WI38 (cell line): ENCODE data around the gene IWS1.
"Not testable (repeated sequence)": the region's sequence is repeated elsewhere in the genome, so short reads cannot be mapped to it uniquely, and the experiment has no call there.

ENCODE experiments used
- H3K4me3 ChIP-seq: 2 replicates; pipeline ENCODE4 v1.5.1; 2011; ENCODE audit warnings: low read depth, mild to moderate bottlenecking, control low read depth, low read length
- TF ChIP-seq, protein P1 (sequence below): IDR thresholded peaks from 2 replicates; pipeline ENCODE4 v1.5.1; 2012; ENCODE audit warnings: low read depth, mild to moderate bottlenecking, control low read depth, low read length

Gene IWS1

DNA sequence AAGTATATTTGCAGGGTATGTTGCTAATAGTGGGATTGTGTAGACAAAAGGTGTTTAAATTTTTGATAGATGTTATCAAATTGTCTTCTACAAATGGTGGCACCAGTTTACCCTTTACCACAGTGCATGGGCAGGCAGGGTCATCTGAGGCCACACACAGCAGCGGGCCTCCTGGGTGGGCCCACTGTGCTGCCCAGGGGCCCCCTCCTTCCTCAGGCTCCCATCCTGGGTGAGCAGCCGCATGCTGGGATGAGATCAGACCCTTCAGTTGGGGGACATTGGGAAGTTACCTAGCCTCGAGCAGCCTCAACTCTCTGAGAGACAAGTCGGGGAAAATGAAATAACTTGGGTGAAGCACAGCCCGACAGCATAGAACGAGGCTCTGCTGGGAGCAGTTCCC lies 18.9 kb upstream of the IWS1 start:
- TF ChIP-seq, protein P1, sequence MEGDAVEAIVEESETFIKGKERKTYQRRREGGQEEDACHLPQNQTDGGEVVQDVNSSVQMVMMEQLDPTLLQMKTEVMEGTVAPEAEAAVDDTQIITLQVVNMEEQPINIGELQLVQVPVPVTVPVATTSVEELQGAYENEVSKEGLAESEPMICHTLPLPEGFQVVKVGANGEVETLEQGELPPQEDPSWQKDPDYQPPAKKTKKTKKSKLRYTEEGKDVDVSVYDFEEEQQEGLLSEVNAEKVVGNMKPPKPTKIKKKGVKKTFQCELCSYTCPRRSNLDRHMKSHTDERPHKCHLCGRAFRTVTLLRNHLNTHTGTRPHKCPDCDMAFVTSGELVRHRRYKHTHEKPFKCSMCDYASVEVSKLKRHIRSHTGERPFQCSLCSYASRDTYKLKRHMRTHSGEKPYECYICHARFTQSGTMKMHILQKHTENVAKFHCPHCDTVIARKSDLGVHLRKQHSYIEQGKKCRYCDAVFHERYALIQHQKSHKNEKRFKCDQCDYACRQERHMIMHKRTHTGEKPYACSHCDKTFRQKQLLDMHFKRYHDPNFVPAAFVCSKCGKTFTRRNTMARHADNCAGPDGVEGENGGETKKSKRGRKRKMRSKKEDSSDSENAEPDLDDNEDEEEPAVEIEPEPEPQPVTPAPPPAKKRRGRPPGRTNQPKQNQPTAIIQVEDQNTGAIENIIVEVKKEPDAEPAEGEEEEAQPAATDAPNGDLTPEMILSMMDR: no peak
- H3K4me3 ChIP-seq: no peak overlapping the region

DNA sequence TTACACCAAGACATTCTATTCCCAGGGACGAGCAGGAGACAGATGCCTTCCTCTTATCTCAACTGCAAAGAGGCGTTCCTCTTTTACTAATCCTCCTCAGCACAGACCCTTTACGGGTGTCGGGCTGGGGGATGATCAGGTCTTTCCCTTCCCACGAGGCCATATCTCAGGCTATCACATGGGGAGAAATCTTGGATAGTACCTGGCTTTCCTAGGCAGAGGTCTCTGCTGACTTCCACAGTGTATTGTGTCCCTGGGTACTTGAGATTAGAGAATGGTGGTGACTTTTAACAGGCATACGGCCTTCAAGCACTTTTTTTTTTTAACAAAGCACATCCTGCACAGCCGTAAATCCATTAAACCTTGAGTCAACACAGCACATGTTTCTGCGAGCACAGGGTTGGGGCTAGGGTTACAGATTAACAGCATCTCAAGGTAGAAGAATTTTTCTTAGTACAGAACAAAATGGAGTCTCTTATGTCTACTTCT lies 16.8 kb upstream of the IWS1 start:
- not testable (repeated sequence) for H3K4me3 ChIP-seq

DNA sequence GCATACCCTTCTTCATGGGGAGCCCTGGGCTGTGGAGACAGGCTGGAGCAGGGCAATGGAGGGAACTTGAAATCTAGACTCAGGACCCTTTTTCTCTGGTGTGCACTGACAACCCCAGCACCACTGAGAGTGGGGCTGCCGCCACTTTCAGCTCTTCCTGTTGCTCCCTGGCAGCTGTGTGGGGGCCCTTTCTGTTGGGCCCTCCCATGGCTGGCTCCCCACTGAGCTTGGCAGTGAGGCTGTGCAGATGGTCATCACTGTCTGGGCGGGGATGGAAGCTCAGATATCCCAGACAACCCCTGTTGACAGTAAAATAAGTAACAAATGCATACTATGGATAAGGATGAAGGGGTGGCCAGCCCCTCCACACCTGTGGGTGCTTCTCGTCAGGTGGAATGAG lies 15.9 kb upstream of the IWS1 start:
- H3K4me3 ChIP-seq: no peak overlapping the region
- TF ChIP-seq, protein P1: no peak

DNA sequence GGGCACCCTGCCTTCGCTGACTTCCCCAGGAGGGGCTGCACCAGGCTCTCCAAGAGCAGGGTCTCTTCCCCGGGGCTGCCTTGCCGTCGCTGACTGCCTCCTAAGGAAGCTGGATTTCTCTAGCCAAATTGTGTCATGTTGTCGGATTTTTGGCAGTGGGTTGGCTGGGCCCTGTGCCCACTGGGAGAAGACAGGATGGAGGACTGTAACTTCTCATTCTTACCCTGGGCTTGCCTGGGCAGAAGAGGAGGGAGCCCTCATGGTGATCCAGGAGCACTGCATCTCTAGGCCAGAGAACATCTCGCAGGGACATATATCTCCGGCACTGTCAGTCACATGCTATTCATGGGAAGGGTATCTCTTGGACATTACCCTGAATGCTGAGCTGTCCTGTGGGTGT lies 15.5 kb upstream of the IWS1 start:
- H3K4me3 ChIP-seq: no peak overlapping the region
- TF ChIP-seq, protein P1: no peak

DNA sequence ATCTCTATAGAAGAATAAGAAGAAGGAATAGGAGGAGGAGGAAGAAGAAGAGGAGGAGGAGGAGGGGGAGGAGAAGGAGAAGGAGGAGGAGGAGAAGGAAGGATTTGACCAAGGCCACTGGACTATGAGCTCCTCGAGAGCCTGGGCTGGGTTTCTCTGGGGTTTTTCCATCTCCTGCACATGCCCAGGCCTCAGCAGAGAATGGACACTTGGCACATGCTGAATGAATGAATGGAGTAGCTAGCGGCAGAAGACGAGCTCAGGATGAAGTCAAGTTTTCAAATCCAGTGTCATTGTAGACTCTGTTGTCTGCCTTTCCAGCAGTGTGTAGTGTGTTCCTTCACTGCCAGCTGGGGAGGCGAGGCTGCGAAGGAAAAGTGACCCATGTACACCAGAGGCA lies 11.4 kb upstream of the IWS1 start:
- TF ChIP-seq, protein P1: no peak
- H3K4me3 ChIP-seq: no peak overlapping the region

DNA sequence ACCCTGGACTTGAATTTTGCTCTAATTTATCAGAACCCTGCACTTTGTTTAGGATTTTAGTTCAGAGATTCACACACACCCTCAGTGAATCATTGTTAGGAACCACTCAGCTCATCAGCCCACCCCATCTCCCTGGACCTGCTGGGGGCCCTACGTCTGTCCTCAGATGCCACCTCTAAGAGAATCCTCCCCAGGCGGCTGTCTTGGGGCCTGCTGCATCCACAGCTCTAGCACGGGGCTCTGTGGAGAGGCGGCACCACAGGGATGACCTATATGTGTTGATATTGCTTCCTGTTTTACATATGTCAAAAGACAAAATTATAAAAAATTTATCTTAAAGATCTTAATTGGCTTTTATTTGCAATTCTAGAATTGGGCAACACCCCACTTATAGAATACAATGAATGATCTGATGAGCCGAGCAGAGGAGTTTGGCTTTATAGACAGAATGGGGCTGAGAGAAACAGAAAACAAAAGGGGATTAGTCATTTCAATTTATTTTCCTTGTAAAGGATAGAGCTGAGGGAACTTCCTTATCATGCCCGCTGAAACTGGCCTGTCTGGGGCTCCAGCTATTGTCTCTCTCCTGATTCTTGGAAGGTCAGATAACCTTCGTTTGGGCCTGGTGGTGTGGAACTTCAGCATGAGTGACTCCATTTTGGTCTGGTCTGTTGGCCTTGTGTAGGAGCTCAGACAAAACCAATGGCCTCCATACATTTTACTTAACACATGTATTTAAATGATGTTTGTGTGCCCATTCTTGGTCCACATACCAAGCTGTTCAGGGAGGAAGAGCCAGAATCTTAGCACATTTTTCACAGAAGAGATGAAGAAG lies 10.6 kb upstream of the IWS1 start:
- no peak overlapping the region for H3K4me3 ChIP-seq
- TF ChIP-seq, protein P1: no peak

DNA sequence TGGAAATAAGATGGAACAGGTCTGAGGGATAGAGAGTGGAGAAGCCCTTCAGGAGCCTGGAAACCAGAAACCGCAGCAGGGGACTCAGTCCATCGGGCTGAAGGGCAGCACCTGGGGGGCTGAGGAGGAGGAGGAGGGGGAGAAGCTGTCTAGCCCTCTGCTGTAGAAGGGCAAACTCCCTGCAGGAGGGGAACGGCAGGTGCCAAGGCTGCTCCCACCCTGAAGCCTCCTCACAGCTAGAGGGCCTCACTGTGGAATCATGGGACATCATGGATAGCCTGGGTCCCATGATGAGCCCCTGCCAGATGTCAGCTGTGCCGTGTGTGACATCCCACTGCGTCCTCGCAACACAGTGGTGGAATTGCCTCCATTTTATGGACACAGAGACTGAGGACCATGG lies 9.6 kb upstream of the IWS1 start:
- no peak overlapping the region for H3K4me3 ChIP-seq

More for the DNA sequence above, 9.6 kb upstream of the IWS1 start:
- TF ChIP-seq, protein P1: no peak
